Neural progenitor cell (in vitro differentiated cells): ENCODE data around the gene TMBIM6. TPM values are rescaled to one million over a fixed set of nuclear protein-coding genes. Genes with fewer than 3 reads are reported as not detected.

Source experiments
- DNase-seq: peaks from one replicate; pipeline ENCODE4 v3.0.0-alpha.2; 2016; ENCODE audit warnings: low spot score
- H2AFZ ChIP-seq: fragments of 200-600 bp; sonication (generic); replicated peaks from 2 replicates; pipeline ENCODE4 v1.6.1; 2016; ENCODE audit warnings: antibody characterized with exemption
- H3F3A ChIP-seq: fragments of 200-600 bp; sonication (generic); 2 replicates; pipeline ENCODE4 v1.6.1; 2016; ENCODE audit warnings: antibody characterized with exemption, low read depth
- H3K27ac ChIP-seq: fragments of 200-600 bp; sonication (generic); 2 replicates; pipeline ENCODE4 v1.5.1; 2016; ENCODE audit warnings: mild to moderate bottlenecking
- H3K27me3 ChIP-seq: fragments of 200-600 bp; sonication (generic); 2 replicates; pipeline ENCODE4 v1.6.1; 2016; ENCODE audit warnings: mild to moderate bottlenecking, moderate library complexity
- H3K36me3 ChIP-seq: fragments of 200-600 bp; sonication (generic); 2 replicates; pipeline ENCODE4 v1.5.1; 2016
- H3K4me1 ChIP-seq: fragments of 200-600 bp; sonication (generic); 2 replicates; pipeline ENCODE4 v1.6.1; 2016; ENCODE audit warnings: mixed run types
- H3K4me2 ChIP-seq: fragments of 200-600 bp; sonication (generic); 2 replicates; pipeline ENCODE4 v1.6.1; 2016
- H3K4me3 ChIP-seq: fragments of 200-600 bp; sonication (generic); 2 replicates; pipeline ENCODE4 v1.5.1; 2016
- H3K79me2 ChIP-seq: fragments of 200-600 bp; sonication (generic); 2 replicates; pipeline ENCODE4 v1.6.1; 2016; ENCODE audit warnings: low read depth
- H3K9ac ChIP-seq: fragments of 200-600 bp; sonication (generic); 2 replicates; pipeline ENCODE4 v1.6.1; 2016
- H3K9me3 ChIP-seq: fragments of 200-600 bp; sonication (generic); 2 replicates; pipeline ENCODE4 v1.5.1; 2016; ENCODE audit warnings: low read depth
- H4K20me1 ChIP-seq: fragments of 200-600 bp; sonication (generic); 2 replicates; pipeline ENCODE4 v1.6.1; 2016; ENCODE audit warnings: low read depth
- H3K27ac Mint-ChIP-seq: 3 replicates; pipeline ENCODE4 v1.8.0; 2021; ENCODE audit warnings: mixed read lengths
- H3K27me3 Mint-ChIP-seq: 2 replicates; pipeline ENCODE4 v1.8.0; 2022; ENCODE audit warnings: low read depth, mild to moderate bottlenecking, inconsistent platforms, moderate library complexity, mixed read lengths; ENCODE audit not compliant: insufficient read depth
- H3K36me3 Mint-ChIP-seq: 3 replicates; pipeline ENCODE4 v1.8.0; 2021; ENCODE audit warnings: mixed read lengths
- H3K4me1 Mint-ChIP-seq: 3 replicates; pipeline ENCODE4 v1.8.0; 2021; ENCODE audit warnings: mixed read lengths
- H3K4me3 Mint-ChIP-seq: 3 replicates; pipeline ENCODE4 v1.8.0; 2021; ENCODE audit warnings: mild to moderate bottlenecking, moderate library complexity, mixed read lengths
- H3K9me3 Mint-ChIP-seq: 3 replicates; pipeline ENCODE4 v1.8.0; 2020; ENCODE audit warnings: mixed read lengths
- EZH2 ChIP-seq: fragments of 200-600 bp; sonication (generic); IDR thresholded peaks from 2 replicates; pipeline ENCODE4 v1.6.1; 2017; ENCODE audit warnings: antibody characterized with exemption, mild to moderate bottlenecking, moderate library complexity
- EZH2phosphoT487 ChIP-seq: fragments of 200-600 bp; sonication (generic); IDR thresholded peaks from 2 replicates; pipeline ENCODE4 v1.6.1; 2017; ENCODE audit warnings: antibody characterized with exemption
- total RNA-seq: library from RNA; depleted of rRNA; stranded (reverse); fragments of >200 nt; gene quantifications from 2 replicates; pipeline ENCODE4 v1.2.3, GENCODE V29; 2015; ENCODE audit warnings: low replicate concordance
- TF ChIP-seq, protein P1 (sequence below): fragments of 200-600 bp; sonication (generic); IDR thresholded peaks from 2 replicates; pipeline ENCODE4 v1.5.1; 2017; ENCODE audit warnings: antibody characterized with exemption, mild to moderate bottlenecking

TMBIM6 gene
- total RNA-seq, 1 donor from 2014 or later, result 256 TPM

DNA sequence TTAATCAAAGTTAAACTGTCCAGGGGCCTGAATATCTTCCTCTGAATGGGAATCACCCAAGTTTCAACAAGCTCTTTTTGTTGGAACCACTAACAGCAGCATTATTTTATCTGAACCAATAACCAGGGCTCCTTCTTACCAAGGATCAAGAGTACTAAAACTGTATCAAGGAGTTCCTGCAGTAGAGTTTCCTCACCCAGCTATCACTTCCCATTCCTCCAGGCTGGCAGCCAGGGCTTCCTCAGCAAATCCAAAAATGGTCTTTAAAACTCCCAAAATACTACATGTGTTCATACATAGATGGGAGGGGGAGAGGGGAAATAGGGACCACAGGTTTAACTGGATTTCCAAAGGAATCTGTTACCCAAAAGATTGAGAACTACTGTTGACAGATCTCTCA lies 44.6 kb upstream of the TMBIM6 start:
- peaks cover 46% of the 10 kb centered on the region for H4K20me1 ChIP-seq
- H3K27ac Mint-ChIP-seq, result no peak overlapping the region

DNA sequence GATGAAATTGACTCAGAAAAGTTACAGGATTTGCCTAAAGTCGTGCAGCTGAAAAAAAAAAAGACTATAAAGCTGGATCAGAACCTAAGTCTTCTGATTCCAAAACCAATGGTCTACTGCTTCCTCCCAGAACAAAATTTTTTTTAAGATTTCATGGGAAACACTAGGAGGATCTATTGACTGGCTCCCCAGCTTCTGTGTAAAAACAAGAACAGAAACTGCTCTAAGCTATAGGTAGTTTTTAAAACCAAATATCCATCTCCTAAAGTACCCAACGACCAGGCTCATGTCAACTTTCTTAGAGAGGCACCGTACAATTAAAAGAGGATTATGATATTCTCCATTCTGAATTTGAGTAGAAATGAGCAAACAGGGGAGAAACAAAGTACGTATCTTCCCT lies 43.5 kb upstream of the TMBIM6 start:
- Histone ChIP-seq H4K20me1 (peaks cover 48% of the 10 kb centered on the region), H3K4me2 (no peak overlapping the region), H3K4me1 (peaks cover 31% of the 10 kb centered on the region), H3F3A (peaks cover 10% of the 10 kb centered on the region), H3K9me3 (no peaks in the 10 kb centered on the region), H2AFZ (no peak overlapping the region), H3K36me3 (no peaks in the 10 kb centered on the region), H3K4me3 (no peak overlapping the region), H3K9ac (no peak overlapping the region), H3K79me2 (peaks cover 66% of the 10 kb centered on the region), H3K27me3 (no peaks in the 10 kb centered on the region), H3K27ac (no peak overlapping the region)
- Mint-ChIP-seq H3K36me3 (no peaks in the 10 kb centered on the region), H3K4me3 (no peak overlapping the region), H3K27me3 (peaks cover 5% of the 10 kb centered on the region), H3K4me1 (peaks cover 28% of the 10 kb centered on the region), H3K9me3 (no peaks in the 10 kb centered on the region), H3K27ac (no peak overlapping the region)
- TF ChIP-seq EZH2phosphoT487 (no peak), EZH2 (no peak)
- TF ChIP-seq, protein P1, sequence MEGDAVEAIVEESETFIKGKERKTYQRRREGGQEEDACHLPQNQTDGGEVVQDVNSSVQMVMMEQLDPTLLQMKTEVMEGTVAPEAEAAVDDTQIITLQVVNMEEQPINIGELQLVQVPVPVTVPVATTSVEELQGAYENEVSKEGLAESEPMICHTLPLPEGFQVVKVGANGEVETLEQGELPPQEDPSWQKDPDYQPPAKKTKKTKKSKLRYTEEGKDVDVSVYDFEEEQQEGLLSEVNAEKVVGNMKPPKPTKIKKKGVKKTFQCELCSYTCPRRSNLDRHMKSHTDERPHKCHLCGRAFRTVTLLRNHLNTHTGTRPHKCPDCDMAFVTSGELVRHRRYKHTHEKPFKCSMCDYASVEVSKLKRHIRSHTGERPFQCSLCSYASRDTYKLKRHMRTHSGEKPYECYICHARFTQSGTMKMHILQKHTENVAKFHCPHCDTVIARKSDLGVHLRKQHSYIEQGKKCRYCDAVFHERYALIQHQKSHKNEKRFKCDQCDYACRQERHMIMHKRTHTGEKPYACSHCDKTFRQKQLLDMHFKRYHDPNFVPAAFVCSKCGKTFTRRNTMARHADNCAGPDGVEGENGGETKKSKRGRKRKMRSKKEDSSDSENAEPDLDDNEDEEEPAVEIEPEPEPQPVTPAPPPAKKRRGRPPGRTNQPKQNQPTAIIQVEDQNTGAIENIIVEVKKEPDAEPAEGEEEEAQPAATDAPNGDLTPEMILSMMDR, result no peak
- no peak for DNase-seq

More for the DNA sequence above, 44.6 kb upstream of the TMBIM6 start:
- Histone ChIP-seq H3K4me2 (no peak overlapping the region), H3K4me3 (no peak overlapping the region), H3K9me3 (no peaks in the 10 kb centered on the region), H3K79me2 (peaks cover 66% of the 10 kb centered on the region), H3K4me1 (peaks cover 29% of the 10 kb centered on the region), H3K27me3 (no peaks in the 10 kb centered on the region), H3F3A (peaks cover 12% of the 10 kb centered on the region), H2AFZ (no peak overlapping the region), H3K36me3 (no peaks in the 10 kb centered on the region), H3K9ac (no peak overlapping the region), H3K27ac (no peak overlapping the region)
- DNase-seq, result no peak
- Mint-ChIP-seq H3K4me1 (peaks cover 22% of the 10 kb centered on the region), H3K27me3 (no peaks in the 10 kb centered on the region), H3K9me3 (no peaks in the 10 kb centered on the region), H3K36me3 (no peaks in the 10 kb centered on the region), H3K4me3 (no peak overlapping the region)
- no peak for TF ChIP-seq EZH2
- no peak for TF ChIP-seq EZH2phosphoT487
- TF ChIP-seq, protein P1, result no peak

DNA sequence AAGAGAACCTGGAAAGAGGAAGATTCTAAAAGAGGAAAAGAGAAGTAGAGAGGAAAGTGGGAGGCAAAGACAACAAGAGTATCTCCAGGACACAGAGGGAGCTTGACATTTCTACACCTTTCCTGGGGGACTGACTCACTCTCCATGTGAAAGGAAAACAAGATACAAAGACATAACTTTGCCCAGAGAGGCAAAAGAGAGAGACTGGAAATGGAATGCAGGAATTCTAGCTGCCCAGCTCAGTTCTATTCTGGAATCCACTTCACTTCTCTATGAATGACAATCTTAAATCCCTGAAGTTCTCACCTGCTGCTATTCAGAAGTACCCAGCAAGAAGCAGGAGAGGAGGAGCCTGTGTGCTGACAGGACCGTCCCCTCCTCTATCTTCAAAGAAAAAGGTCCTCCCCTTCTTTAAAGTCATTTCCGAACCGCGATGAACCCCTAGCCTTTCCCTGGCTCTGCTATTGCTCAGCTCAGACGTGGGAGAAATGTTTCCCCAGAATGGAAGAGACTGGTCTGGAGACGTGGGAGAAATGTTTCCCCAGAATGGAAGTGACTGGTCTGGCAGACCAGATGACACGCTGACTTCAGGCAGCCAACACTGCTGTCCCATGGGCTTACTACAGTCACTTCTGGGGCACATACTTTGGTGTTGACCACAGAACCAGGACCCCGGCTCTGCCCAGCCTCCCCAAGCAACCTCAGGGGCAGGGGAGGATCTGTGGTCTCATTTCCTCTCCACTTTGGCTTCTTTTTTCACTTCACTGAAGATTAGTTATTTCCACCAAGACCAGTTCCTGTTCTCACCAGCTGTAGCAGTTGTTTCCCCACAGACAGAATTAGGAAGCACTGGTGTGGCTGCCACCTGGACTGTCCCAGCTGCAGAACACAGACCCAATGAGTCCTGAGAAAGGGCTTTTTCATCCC lies 42.5 kb upstream of the TMBIM6 start:
- Mint-ChIP-seq H3K36me3 (no peaks in the 10 kb centered on the region), H3K4me3 (peak overlapping the region; percentile 66), H3K27ac (peak overlapping the region; percentile 73), H3K9me3 (no peaks in the 10 kb centered on the region), H3K27me3 (peaks cover 5% of the 10 kb centered on the region), H3K4me1 (peaks cover 38% of the 10 kb centered on the region)
- H3K4me3 ChIP-seq, result no peak overlapping the region
- no peaks in the 10 kb centered on the region for H3K9me3 ChIP-seq
- no peaks in the 10 kb centered on the region for H3K27me3 ChIP-seq
- no peak overlapping the region for H3K9ac ChIP-seq
- H3K79me2 ChIP-seq, result peaks cover 71% of the 10 kb centered on the region
- H4K20me1 ChIP-seq, result peaks cover 55% of the 10 kb centered on the region
- peaks cover 7% of the 10 kb centered on the region for H3F3A ChIP-seq
- H3K27ac ChIP-seq, result no peak overlapping the region
- DNase-seq, result peak; percentile 41
- H3K36me3 ChIP-seq, result no peaks in the 10 kb centered on the region
- H3K4me2 ChIP-seq, result peak overlapping the region; percentile 63
- no peak overlapping the region for H2AFZ ChIP-seq
- TF ChIP-seq EZH2, result no peak
- TF ChIP-seq, protein P1, result no peak
- TF ChIP-seq EZH2phosphoT487, result no peak
- H3K4me1 ChIP-seq, result peaks cover 31% of the 10 kb centered on the region
